GM13977 (cell line): ENCODE results near the gene PROK1.
A peak's percentile ranks its signal among the peaks of the same experiment; 100 is the strongest.

Experiments used
- DNase-seq: peaks from one replicate; pipeline ENCODE4 v3.0.0; 2012; ENCODE audit warnings: low spot score
- CTCF ChIP-seq: IDR thresholded peaks from 2 replicates; pipeline ENCODE4 v1.5.1; 2012; ENCODE audit warnings: mild to moderate bottlenecking, control low read depth; ENCODE audit not compliant: insufficient read depth; ENCODE audit errors: extremely low read depth, missing control alignments
- in situ Hi-C: fragments of 300-500 bp; cut with MboI; formaldehyde crosslinking; loops from one replicate; pipeline ENCODE4 v1.12.0; 2022; ENCODE audit warnings: low sequenced_read_pairs, low pct_unique_long_range_greater_than_20kb, mixed read lengths, inconsistent platforms; ENCODE audit not compliant: unreplicated experiment

Gene PROK1

GRCh38 chr1:110490791-110491451, 40.0 kb downstream of the PROK1 start:
- no peak for TF ChIP-seq CTCF
- in situ Hi-C loops, result no loop called here
- DNase-seq, result no peak

GRCh38 chr1:110492573-110492972, 41.6 kb downstream of the PROK1 start:
- no peak for TF ChIP-seq CTCF
- no peak for DNase-seq
- in situ Hi-C loops, result no loop called here

- no peak for DNase-seq
- in situ Hi-C loops, result no loop called here
- no peak for TF ChIP-seq CTCF
Measured at GRCh38 chr1:110493059-110493699, 42.2 kb downstream of the PROK1 start.

GRCh38 chr1:110494036-110494435, 43.1 kb downstream of the PROK1 start:
- in situ Hi-C loops, result no loop called here
- DNase-seq, result no peak
- no peak for TF ChIP-seq CTCF

GRCh38 chr1:110494522-110495406, 43.8 kb downstream of the PROK1 start:
- in situ Hi-C loops, result no loop called here
- no peak for TF ChIP-seq CTCF
- no peak for DNase-seq

GRCh38 chr1:110495926-110496600, 45.1 kb downstream of the PROK1 start:
- peak; percentile 84 for DNase-seq
- peak; percentile 83 for TF ChIP-seq CTCF
- in situ Hi-C loops, result no loop called here
